Measurements from ENCODE around the gene C1RL. TPM values are rescaled to one million over a fixed set of nuclear protein-coding genes. Genes with fewer than 3 reads are reported as not detected.

Gene C1RL
- total RNA-seq = 41.5 and 51.9 TPM in 2 replicates

GRCh38 chr12:7108796-7109571, at the start of gene C1RL:
C1RL (minus strand) TSS chr12:7109214; CDS start chr12:7109180, 34 bp downstream.

GRCh38 chr12:7129872-7130691, 21.1 kb upstream of the C1RL start, which contains the start of gene CLSTN3:
CLSTN3 (plus strand) TSS chr12:7130371; CDS start chr12:7130649, 278 bp downstream.

GRCh38 chr12:7128681-7129286, 19.8 kb upstream of the C1RL start, which contains the start of gene RBP5:
RBP5 (minus strand) TSS chr12:7128889; CDS start chr12:7128775, 114 bp downstream.

GRCh38 chr12:7092229-7092985, 16.6 kb downstream of the C1RL start, which contains the start of gene C1R:
C1R (minus strand) TSS chr12:7092445; CDS start chr12:7092388, 57 bp downstream.

GRCh38 chr12:7060353-7060954, 48.6 kb downstream of the C1RL start, which contains the start of gene C1S:
C1S (plus strand) TSS chr12:7060718; CDS start chr12:7061913, 1,195 bp downstream.

Other genes with a start within 250 kb of the C1RL start
- 1,608 and 1,630 TPM in 2 replicates for gene TPI1, start 241.7 kb downstream of the C1RL start, total RNA-seq
- gene SPSB2, start 235.9 kb downstream of the C1RL start, total RNA-seq = 6.5 and 6.7 TPM in 2 replicates
- gene LRRC23, start 204.4 kb downstream of the C1RL start, total RNA-seq = 9.5 and 14.1 TPM in 2 replicates
- 11.7 and 44.1 TPM in 2 replicates for gene ENO2, start 194.6 kb downstream of the C1RL start, total RNA-seq
- 5.0 and 7.5 TPM in 2 replicates for gene ATN1, start 181.3 kb downstream of the C1RL start, total RNA-seq
- not detected in 2 replicates for gene RNU7-1, start 165.4 kb downstream of the C1RL start, total RNA-seq
- gene C12orf57, start 165.2 kb downstream of the C1RL start, total RNA-seq = 170 and 215 TPM in 2 replicates
- under 0.01 and 0.09 TPM in 2 replicates for gene PTPN6, start 157.9 kb downstream of the C1RL start, total RNA-seq
- 147 and 183 TPM in 2 replicates for gene PHB2, start 138.6 kb downstream of the C1RL start, total RNA-seq
- 32.4 and 39.4 TPM in 2 replicates for gene EMG1, start 138.3 kb downstream of the C1RL start, total RNA-seq
- gene LPCAT3, start 90.7 kb downstream of the C1RL start, total RNA-seq = 13.8 and 17.2 TPM in 2 replicates
- 545 and 658 TPM in 2 replicates for gene C1S, start 48.5 kb downstream of the C1RL start, total RNA-seq
- 197 and 242 TPM in 2 replicates for gene C1R, start 16.8 kb downstream of the C1RL start, total RNA-seq
- gene RBP5, start 19.7 kb upstream of the C1RL start, total RNA-seq = not detected in 2 replicates
- gene CLSTN3, start 21.2 kb upstream of the C1RL start, total RNA-seq = 11.5 and 13.7 TPM in 2 replicates
- gene PEX5, start 80.5 kb upstream of the C1RL start, total RNA-seq = 29.7 and 32.4 TPM in 2 replicates
- gene ACSM4, start 194.9 kb upstream of the C1RL start, total RNA-seq = not detected in 2 replicates

Measured in smooth muscle cell of bladder (primary cell).